Thyroid gland (tissue), 4 donors: Measurements from ENCODE around the gene ASCC3.
A peak's percentile ranks its signal among the peaks of the same experiment; 100 is the strongest.

Experiments
- CTCF ChIP-seq, 6 experiments: fragments of 200-600 bp in 3 of 6; fragments of 450-650 bp in 3 of 6; sonication (generic) in 3 of 6; IDR thresholded peaks; one replicate each; pipeline ENCODE4 v1.5.1; 2016 to 2019; ENCODE audit warnings: antibody characterized with exemption in 6 of 6, mild to moderate bottlenecking in 2 of 6, inconsistent platforms in 1 of 6, moderate library complexity in 1 of 6
- POLR2A ChIP-seq, 2 donors: fragments of 450-650 bp; IDR thresholded peaks; one replicate each; pipeline ENCODE4 v1.6.1; 2017; ENCODE audit warnings: antibody characterized with exemption in 2 of 2, mild to moderate bottlenecking in 2 of 2, moderate library complexity in 1 of 2

- peak; percentile 10 to 69 (median 56) for TF ChIP-seq CTCF (IDR thresholded peaks at IDR 0.05)
- TF ChIP-seq POLR2A (IDR thresholded peaks at IDR 0.05): no peak
Observed at GRCh38 chr6:100664274-100665040, 216.7 kb downstream of the ASCC3 start.
